Thymus (tissue), 11 donors: ENCODE results near the gene C7orf33. TPM values are rescaled to one million over a fixed set of nuclear protein-coding genes. Genes with fewer than 3 reads are reported as not detected.

ENCODE experiments used
- DNase-seq, 9 donors: peaks; one replicate each; pipeline ENCODE4 v3.0.0-alpha.2; 2013; ENCODE audit warnings: low spot score in 9 of 9, low read depth in 6 of 9, missing footprints in 1 of 9
- H3K27ac ChIP-seq, 2 donors: one replicate each; pipeline ENCODE4 v1.5.1; 2013; ENCODE audit warnings: control low read depth in 1 of 2, low read depth in 1 of 2, low read length in 1 of 2, mild to moderate bottlenecking in 1 of 2, moderate library complexity in 1 of 2
- H3K27me3 ChIP-seq, 2 donors: one replicate each; pipeline ENCODE4 v1.5.1; 2013; ENCODE audit warnings: low read length in 1 of 2; ENCODE audit not compliant: control insufficient read depth in 2 of 2, insufficient read depth in 1 of 2
- H3K36me3 ChIP-seq, 2 donors: one replicate each; pipeline ENCODE4 v1.5.1; 2013; ENCODE audit warnings: low read length in 1 of 2, mild to moderate bottlenecking in 1 of 2, moderate library complexity in 1 of 2; ENCODE audit not compliant: control insufficient read depth in 2 of 2, insufficient read depth in 2 of 2
- H3K4me1 ChIP-seq, 2 donors: one replicate each; pipeline ENCODE4 v1.5.1; 2013; ENCODE audit warnings: low read length in 2 of 2; ENCODE audit not compliant: control insufficient read depth in 2 of 2, insufficient read depth in 2 of 2
- H3K4me3 ChIP-seq, 2 donors: one replicate each; pipeline ENCODE4 v1.5.1; 2013; ENCODE audit warnings: low read length in 2 of 2, control low read depth in 1 of 2, mild to moderate bottlenecking in 1 of 2
- H3K9me3 ChIP-seq, 2 donors: one replicate each; pipeline ENCODE4 v1.5.1; 2013; ENCODE audit warnings: low read length in 1 of 2, mild to moderate bottlenecking in 1 of 2; ENCODE audit not compliant: control insufficient read depth in 2 of 2, insufficient read depth in 1 of 2
- WGBS: extraction: QIAGEN DNeasy Blood & Tissue Kit; methylation state at CpG from one replicate; pipeline ENCODE4 v1.1.7; 2013; 5-methylcytosine and 5-hydroxymethylcytosine counted together
- polyA plus RNA-seq: library from polyadenylated mRNA; stranded (reverse); fragments of 200-250 nt; gene quantifications from one replicate; pipeline ENCODE4 v1.2.3, GENCODE V29; 2013
- total RNA-seq: library from RNA; stranded (reverse); fragments of 120-200 nt; gene quantifications from one replicate; pipeline ENCODE4 v1.2.4, GENCODE V29; 2013
- donor health status: healthy.

Gene C7orf33
- total and polyA plus RNA-seq, 2 donors = not detected

GRCh38 chr7:148615085-148615730, 24.6 kb downstream of the C7orf33 start:
- no peaks in the 10 kb centered on the region for H3K36me3 ChIP-seq
- no peak overlapping the region for H3K27ac ChIP-seq
- 80% methylated on average over 6 of the region's 6 CpGs for WGBS
- no peaks in the 10 kb centered on the region for H3K27me3 ChIP-seq
- H3K4me1 ChIP-seq = no peaks in the 10 kb centered on the region
- H3K4me3 ChIP-seq = no peak overlapping the region
- DNase-seq = no peak
- no peaks in the 10 kb centered on the region for H3K9me3 ChIP-seq

DNA sequence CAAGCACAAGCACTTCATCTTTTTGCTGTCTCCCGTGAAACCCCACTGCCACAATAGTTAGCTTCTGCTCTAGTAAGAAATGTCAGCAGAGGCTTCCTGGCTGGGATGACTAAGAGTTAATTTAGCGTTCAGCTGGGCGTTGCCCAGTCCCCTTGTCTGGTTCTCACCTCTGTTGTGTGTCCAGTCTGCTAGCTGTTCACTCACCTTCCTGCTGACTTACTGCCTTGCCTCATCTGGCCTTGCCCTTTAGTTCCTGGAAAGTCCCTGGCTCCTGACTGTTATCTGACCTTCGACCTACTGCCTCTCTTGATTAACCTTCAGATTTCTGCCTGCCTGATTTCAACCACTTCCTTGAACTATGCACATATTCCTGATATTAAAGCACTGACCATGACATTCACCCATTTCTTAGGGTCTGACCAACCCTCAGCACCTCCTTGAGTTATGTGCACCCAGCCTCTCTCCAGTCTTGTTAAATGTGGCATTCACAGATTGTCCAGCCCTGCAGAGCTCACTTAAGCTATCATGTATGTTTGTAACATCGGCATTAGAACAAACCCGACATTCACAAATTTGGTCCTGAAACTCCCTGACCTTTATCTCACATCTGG, 30.3 kb downstream of the C7orf33 start:
- 71% methylated on average over 6 of the region's 6 CpGs for WGBS
- Histone ChIP-seq H3K4me1 (peaks cover 0 to 12% of the 10 kb centered on the region in 2 donors), H3K4me3 (no peak overlapping the region), H3K9me3 (no peaks in the 10 kb centered on the region), H3K27ac (no peak overlapping the region), H3K36me3 (no peaks in the 10 kb centered on the region), H3K27me3 (no peaks in the 10 kb centered on the region)
- no peak for DNase-seq

DNA sequence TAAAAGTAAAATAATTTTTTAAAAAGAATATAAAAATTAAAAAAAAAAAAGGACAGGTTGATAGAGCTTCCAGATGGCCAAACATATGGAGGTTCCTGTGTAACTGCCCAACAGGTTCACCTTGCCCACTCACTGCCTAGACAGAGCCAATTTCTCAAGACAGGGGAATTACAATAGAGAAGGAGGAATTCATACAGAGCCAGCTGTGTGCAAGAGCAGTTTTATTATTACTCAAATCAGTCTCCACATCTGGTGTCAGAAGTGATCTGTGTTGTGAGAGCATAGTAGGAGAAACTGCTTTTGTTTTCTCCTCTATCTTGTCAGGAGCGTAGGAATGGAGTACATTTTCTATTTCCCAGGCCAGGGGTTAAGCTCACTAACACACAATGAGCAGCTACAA, 31.0 kb downstream of the C7orf33 start:
- Histone ChIP-seq H3K4me3 (no peak overlapping the region), H3K27ac (no peak overlapping the region), H3K9me3 (no peaks in the 10 kb centered on the region), H3K27me3 (no peaks in the 10 kb centered on the region), H3K4me1 (peaks cover 0 to 12% of the 10 kb centered on the region in 2 donors), H3K36me3 (no peaks in the 10 kb centered on the region)
- 98% methylated on average over 1 of the region's 1 CpG for WGBS
- DNase-seq = no peak

DNA sequence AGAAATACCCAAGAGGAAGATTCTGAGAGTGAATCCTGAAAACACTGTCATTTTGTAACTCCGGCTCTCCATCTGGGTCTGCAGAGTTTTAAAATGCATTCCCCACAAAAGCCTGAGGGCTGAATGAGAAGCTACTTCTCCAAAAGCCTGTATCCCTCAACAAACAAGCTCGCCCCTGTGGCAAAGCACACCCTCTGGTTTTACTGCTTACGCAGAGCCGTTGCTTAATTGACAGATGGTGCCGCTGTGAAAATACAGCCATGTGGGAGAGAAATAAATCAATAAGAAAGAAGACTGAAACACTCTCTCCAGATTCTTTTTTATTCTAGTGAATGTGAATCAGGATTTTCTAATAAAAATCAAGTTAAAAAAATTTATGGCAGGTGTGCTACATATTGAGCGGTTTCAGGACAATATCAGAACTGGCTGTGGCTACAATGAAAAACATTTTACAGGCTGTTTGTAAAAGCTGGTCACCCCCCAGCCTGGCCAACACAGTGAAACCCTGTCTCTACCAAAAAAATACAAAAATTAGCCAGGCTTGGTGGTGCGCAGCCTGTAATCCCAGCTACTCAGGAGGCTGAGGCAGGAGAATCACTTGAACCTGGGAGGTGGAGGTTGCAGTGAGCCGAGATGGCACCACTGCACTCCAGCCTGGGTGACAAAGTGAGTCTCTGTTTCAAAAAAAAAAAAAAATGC, 32.5 kb downstream of the C7orf33 start:
- no peak overlapping the region for H3K27ac ChIP-seq
- H3K9me3 ChIP-seq = no peaks in the 10 kb centered on the region
- no peak overlapping the region for H3K4me3 ChIP-seq
- H3K4me1 ChIP-seq = peaks cover under 1 to 19% of the 10 kb centered on the region in 2 donors
- DNase-seq = peak in 1 of 9 donors; percentile 32
- 61% methylated on average over 8 of the region's 8 CpGs for WGBS
- H3K27me3 ChIP-seq = no peaks in the 10 kb centered on the region
- no peaks in the 10 kb centered on the region for H3K36me3 ChIP-seq

DNA sequence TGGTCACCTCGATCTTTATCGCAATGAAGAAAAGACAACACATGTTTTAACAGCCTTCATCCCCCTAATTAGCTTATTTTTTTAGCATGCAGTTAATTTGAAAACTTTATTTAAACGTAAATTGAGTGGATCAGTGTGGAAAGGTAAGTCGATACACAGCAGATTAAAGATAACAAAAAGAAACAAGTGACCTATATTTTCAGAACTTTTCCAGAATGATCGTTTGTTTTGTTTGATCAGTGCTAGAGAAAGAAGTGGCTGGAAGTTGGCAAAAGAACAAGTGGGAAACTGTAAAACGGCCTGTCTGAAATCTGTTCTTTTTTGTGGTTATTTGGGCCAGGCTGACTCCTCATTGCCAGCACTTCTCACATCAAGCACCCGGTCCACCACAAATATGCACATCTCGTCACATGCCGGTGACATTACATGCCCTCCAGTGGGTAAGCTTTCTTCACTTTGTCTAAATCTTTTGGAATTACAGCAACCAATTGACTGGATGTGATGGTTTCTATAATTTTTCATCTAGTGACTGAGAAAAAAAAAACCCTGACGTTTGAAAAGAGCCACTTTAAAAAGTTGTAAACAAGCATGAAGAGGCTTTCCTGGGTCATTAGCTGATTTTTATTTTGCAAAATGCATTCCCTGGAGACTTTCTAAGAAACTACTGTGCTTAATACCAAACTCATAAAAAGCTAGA, 33.2 kb downstream of the C7orf33 start:
- no peaks in the 10 kb centered on the region for H3K9me3 ChIP-seq
- H3K4me3 ChIP-seq = no peak overlapping the region
- no peak for DNase-seq
- no peak overlapping the region for H3K27ac ChIP-seq
- H3K36me3 ChIP-seq = no peaks in the 10 kb centered on the region
- peaks cover 5 to 25% of the 10 kb centered on the region in 2 donors for H3K4me1 ChIP-seq
- no peaks in the 10 kb centered on the region for H3K27me3 ChIP-seq
- 59% methylated on average over 10 of the region's 10 CpGs for WGBS

DNA sequence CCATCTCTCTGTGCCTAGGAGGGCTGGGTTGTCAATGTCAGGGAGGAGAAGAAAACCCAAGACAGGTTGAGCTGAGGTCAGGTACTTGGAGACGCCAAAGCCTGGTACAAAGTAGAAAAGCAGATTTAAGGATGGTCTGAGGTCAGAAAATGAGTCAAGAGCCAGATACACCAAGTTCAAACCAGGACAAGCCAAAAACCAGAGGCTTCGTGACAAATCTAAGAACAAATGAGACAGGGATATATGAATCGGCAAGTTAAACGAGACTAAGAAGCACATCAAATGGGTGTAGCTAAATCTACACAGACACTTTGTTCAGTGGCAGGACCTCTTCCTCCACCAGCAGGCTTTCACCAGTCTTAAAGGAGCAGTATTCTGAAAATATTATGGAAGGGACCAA, 34.2 kb downstream of the C7orf33 start:
- H3K4me3 ChIP-seq = no peak overlapping the region
- no peak for DNase-seq
- WGBS = 81% methylated on average over 4 of the region's 4 CpGs
- no peaks in the 10 kb centered on the region for H3K27me3 ChIP-seq
- H3K36me3 ChIP-seq = no peaks in the 10 kb centered on the region
- H3K27ac ChIP-seq = no peak overlapping the region
- no peaks in the 10 kb centered on the region for H3K9me3 ChIP-seq
- peaks cover 11 to 33% of the 10 kb centered on the region in 2 donors for H3K4me1 ChIP-seq

- Histone ChIP-seq H3K4me1 (peaks cover 11 to 34% of the 10 kb centered on the region in 2 donors), H3K36me3 (no peaks in the 10 kb centered on the region), H3K4me3 (no peak overlapping the region), H3K27me3 (no peaks in the 10 kb centered on the region), H3K9me3 (no peaks in the 10 kb centered on the region), H3K27ac (no peak overlapping the region)
- no peak for DNase-seq
- 97% methylated on average over 3 of the region's 3 CpGs for WGBS
Observed at GRCh38 chr7:148625342-148625741, 34.8 kb downstream of the C7orf33 start.

DNA sequence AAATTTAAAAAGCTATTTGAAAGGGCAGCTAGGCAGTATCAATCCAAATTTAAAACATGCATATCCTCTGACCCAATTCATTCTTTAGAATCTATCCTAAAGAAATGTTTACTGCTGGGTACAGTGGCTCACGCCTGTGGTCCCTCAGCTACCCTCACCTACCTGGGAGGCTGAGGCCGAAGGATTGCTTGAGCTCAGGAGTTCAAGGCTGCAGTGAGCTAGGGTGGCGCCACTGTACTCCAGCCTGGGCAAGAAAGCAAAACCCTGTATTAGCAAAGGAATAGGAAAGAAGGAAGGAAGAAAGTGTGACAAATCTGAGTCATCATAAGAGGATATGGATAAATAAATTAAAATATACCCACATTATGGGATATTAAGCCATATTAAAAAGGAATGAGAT, 36.3 kb downstream of the C7orf33 start:
- H3K27ac ChIP-seq = no peak overlapping the region
- WGBS = 95% methylated on average over 3 of the region's 3 CpGs
- no peaks in the 10 kb centered on the region for H3K27me3 ChIP-seq
- no peak overlapping the region for H3K4me3 ChIP-seq
- no peaks in the 10 kb centered on the region for H3K9me3 ChIP-seq
- peaks cover 11 to 34% of the 10 kb centered on the region in 2 donors for H3K4me1 ChIP-seq
- no peak for DNase-seq
- H3K36me3 ChIP-seq = no peaks in the 10 kb centered on the region

DNA sequence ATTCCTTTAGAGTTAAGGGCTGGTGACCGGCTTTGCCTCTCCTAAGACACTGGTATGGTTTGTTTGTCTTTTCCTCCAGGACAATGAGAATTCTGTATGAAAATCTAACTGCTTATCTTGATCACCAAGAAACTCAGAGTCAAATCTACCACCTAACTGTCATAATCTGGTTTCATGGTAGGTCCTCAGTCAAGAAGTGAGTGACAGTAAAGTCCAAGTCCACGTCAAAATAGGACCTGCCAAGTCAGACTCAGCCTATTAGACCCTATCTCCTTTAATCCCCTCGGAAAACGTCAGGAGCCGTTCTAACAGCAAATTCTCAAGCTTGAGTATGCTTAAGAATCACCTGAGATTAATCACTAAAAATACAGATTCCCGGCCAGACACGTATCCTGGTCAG, 37.4 kb downstream of the C7orf33 start:
- H3K9me3 ChIP-seq = no peaks in the 10 kb centered on the region
- no peak for DNase-seq
- H3K27ac ChIP-seq = no peak overlapping the region
- H3K4me1 ChIP-seq = peaks cover 11 to 40% of the 10 kb centered on the region in 2 donors
- 69% methylated on average over 7 of the region's 7 CpGs for WGBS
- H3K4me3 ChIP-seq = no peak overlapping the region
- H3K27me3 ChIP-seq = no peaks in the 10 kb centered on the region
- H3K36me3 ChIP-seq = no peaks in the 10 kb centered on the region
